ENCODE data around the gene ZNF346.

The ZNF346 gene

GRCh38 chr5:177124486-177124991, 102.0 kb downstream of the ZNF346 start:
- no peak for DNase-seq

- DNase-seq = no peak
Observed at GRCh38 chr5:177126771-177127170, 104.3 kb downstream of the ZNF346 start.

DNA sequence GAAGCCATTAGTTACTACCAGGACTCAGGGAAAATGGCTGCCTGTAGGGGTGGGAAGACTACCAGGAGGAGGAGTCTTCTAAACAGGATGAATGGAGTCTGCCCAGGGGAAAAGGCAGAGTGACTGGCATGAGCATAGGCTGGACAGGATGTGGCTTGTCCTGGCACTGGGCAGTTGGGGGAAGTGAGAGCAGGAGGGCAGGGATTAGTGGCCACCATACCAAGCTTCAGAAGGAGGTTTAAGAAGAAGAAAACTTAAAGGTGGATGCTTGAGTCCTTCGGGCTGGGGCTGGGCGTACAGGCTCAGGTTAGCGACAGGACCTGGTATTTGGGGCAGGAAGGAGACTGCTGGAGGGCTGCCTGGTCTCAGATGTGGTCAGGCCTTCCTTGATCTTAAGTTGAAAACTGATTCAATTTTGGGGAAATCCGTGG, 106.1 kb downstream of the ZNF346 start:
- peak; percentile 35 for DNase-seq

DNA sequence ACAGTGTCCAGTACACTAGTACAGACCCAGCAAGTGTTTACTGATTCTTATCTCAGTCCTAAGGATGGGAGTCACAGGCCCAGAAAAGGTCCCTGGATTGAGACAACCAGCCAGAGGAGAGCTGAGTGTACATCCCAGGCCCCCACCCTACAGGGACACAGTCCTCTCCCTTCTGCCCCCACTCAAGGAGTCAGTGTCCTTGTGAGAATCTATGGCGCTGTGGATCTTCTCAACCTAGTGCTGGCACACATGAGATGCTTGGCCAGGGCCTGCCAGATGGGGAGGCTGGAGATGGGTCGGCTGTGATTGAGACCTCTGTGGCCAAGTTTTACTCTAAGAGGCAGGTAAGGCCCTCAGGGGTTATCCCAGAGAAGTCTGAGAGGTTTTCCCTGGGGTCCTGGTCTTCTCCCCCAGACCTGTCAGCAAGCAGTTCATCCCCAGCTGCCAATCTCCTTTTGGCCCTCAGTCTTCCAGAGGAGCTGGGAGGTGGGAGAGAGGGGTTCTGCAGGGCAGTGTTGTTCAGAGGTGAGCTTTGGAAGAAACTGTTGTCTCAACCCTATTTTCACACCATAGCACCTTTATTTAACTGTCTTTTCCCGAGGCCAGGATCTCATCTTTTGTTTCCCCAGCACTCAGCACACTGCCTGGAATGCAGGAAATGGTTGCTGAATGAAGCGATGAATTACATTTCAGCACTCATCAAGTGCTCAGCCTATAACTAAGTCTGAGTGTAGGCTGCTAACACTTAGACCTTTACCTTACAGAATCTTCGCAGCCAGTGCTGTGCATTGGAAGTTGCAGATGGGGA, 107.9 kb downstream of the ZNF346 start:
- DNase-seq = no peak

Measured in CD4-positive, alpha-beta T cell treated with Interleukin-17A for 1 hour (primary cell).